Measurements from ENCODE around the gene SLC7A7. TPM values are rescaled to one million over a fixed set of nuclear protein-coding genes. Genes with fewer than 3 reads are reported as not detected.
"Not testable (repeated sequence)": the region's sequence is repeated elsewhere in the genome, so short reads cannot be mapped to it uniquely, and the experiment has no call there.

The SLC7A7 gene
- total and polyA plus RNA-seq, 8 donors: 3.1 to 29.4 (median 8.1) TPM; not detected in 2

- no peaks in the 10 kb centered on the region for H3K27me3 ChIP-seq
- no peak for DNase-seq
- H3K4me1 ChIP-seq: peaks cover 47 to 61% (median 54%) of the 10 kb centered on the region in 4 donors
- 37 to 60% (median 44%) methylated on average over 2 of the region's 2 CpGs for WGBS, 5 donors
- H3K9me3 ChIP-seq: no peaks in the 10 kb centered on the region
- no peaks in the 10 kb centered on the region for H3K36me3 ChIP-seq
- H3K27ac ChIP-seq: peak overlapping the region; percentile 72 to 89 (median 84)
- TF ChIP-seq CTCF (IDR thresholded peaks at IDR 0.05): no peak
- TF ChIP-seq POLR2A (IDR thresholded peaks at IDR 0.05): no peak
- no peak for TF ChIP-seq EP300 (IDR thresholded peaks at IDR 0.05)
- no peak for TF ChIP-seq POLR2AphosphoS5 (IDR thresholded peaks at IDR 0.05)
- H3K4me3 ChIP-seq: no peak overlapping the region
- intact Hi-C loops (cut with DNase I; ENCODE audit: low total_unique reads): no loop called here
Measured at GRCh38 chr14:22852599-22852939, 37.3 kb upstream of the SLC7A7 start.

GRCh38 chr14:22852178-22852577 lies 36.9 kb upstream of the SLC7A7 start:
- Histone ChIP-seq H3K27ac (peak overlapping the region in 4 of 5 donors; percentile 72 to 90 (median 88)), H3K4me1 (peaks cover 51 to 65% (median 57%) of the 10 kb centered on the region in 4 donors)
- H3K4me3 ChIP-seq; H3K9me3 ChIP-seq; H3K27me3 ChIP-seq; H3K36me3 ChIP-seq; DNase-seq; intact Hi-C loops (cut with DNase I; ENCODE audit: low total_unique reads): not testable (repeated sequence)
- 69 to 77% (median 77%) methylated on average over 9 to 12 of the region's 12 CpGs for WGBS, 5 donors

GRCh38 chr14:22850944-22851764 lies 35.9 kb upstream of the SLC7A7 start:
- peaks cover 9 to 11% (median 10%) of the 10 kb centered on the region in 4 donors for H3K36me3 ChIP-seq
- no peaks in the 10 kb centered on the region for H3K27me3 ChIP-seq
- intact Hi-C loops (cut with DNase I; ENCODE audit: low total_unique reads): no loop called here
- peak; percentile 48 to 71 (median 59) for TF ChIP-seq POLR2AphosphoS5 (IDR thresholded peaks at IDR 0.05)
- no peak for TF ChIP-seq EP300 (IDR thresholded peaks at IDR 0.05)
- H3K4me3 ChIP-seq: no peak overlapping the region
- H3K27ac ChIP-seq: peak overlapping the region; percentile 61 to 90 (median 88)
- peaks cover 61 to 75% (median 68%) of the 10 kb centered on the region in 4 donors for H3K4me1 ChIP-seq
- 33 to 56% (median 51%) methylated on average over 9 of the region's 9 CpGs for whole genome bisulfite sequencing, 5 donors
- peak; percentile 91 to 92 for DNase-seq
- no peaks in the 10 kb centered on the region for H3K9me3 ChIP-seq

GRCh38 chr14:22849212-22849819 lies 34.1 kb upstream of the SLC7A7 start:
- Histone ChIP-seq H3K36me3 (peaks cover 28 to 29% (median 28%) of the 10 kb centered on the region in 4 donors), H3K27me3 (no peaks in the 10 kb centered on the region), H3K27ac (peak overlapping the region; percentile 66 to 90 (median 88)), H3K4me1 (peaks cover 65 to 92% (median 74%) of the 10 kb centered on the region in 4 donors), H3K9me3 (no peaks in the 10 kb centered on the region), H3K4me3 (no peak overlapping the region)
- 53 to 66% (median 59%) methylated on average over 14 to 19 of the region's 19 CpGs for WGBS, 5 donors
- intact Hi-C loops (cut with DNase I; ENCODE audit: low total_unique reads): loop anchor here (10.0 kb wide), 1 partner anchor 295 kb away; no protein-coding TSS in a partner anchor
- DNase-seq: peak in 1 of 2 donors; percentile 38
- no peak for TF ChIP-seq POLR2A (IDR thresholded peaks at IDR 0.05)

- Histone ChIP-seq H3K27ac (peak overlapping the region; percentile 73 to 90 (median 88)), H3K4me1 (peaks cover 65 to 91% (median 72%) of the 10 kb centered on the region in 4 donors), H3K4me3 (peak overlapping the region in 1 of 4 donors; percentile 13), H3K36me3 (peaks cover 33 to 37% (median 36%) of the 10 kb centered on the region in 4 donors), H3K9me3 (no peaks in the 10 kb centered on the region), H3K27me3 (no peaks in the 10 kb centered on the region)
- TF ChIP-seq POLR2AphosphoS5 (IDR thresholded peaks at IDR 0.05) (peak in 1 of 3 donors; percentile 51), EP300 (IDR thresholded peaks at IDR 0.05) (no peak), POLR2A (IDR thresholded peaks at IDR 0.05) (no peak), CTCF (IDR thresholded peaks at IDR 0.05) (no peak)
- intact Hi-C loops (cut with DNase I; ENCODE audit: low total_unique reads): loop anchor here (10.0 kb wide), 1 partner anchor 294 kb away; no protein-coding TSS in a partner anchor
- peak; percentile 44 to 94 for DNase-seq
- WGBS, 5 donors: 15 to 38% (median 25%) methylated on average over 12 of the region's 12 CpGs
Measured at GRCh38 chr14:22848351-22849164, 33.3 kb upstream of the SLC7A7 start.
